IPS-20b (cell line): Measurements from ENCODE around the gene LRIG2.
"Not testable (repeated sequence)": the region's sequence is repeated elsewhere in the genome, so short reads cannot be mapped to it uniquely, and the experiment has no call there.

ENCODE experiments used
- H3K27ac ChIP-seq: one replicate; pipeline ENCODE4 v1.5.1; 2013; ENCODE audit warnings: low read length
- H3K27me3 ChIP-seq: 2 replicates; pipeline ENCODE4 v1.6.1; 2013; ENCODE audit warnings: mild to moderate bottlenecking, low read length, inconsistent platforms; ENCODE audit not compliant: insufficient read depth
- H3K36me3 ChIP-seq: 2 replicates; pipeline ENCODE4 v1.6.1; 2013; ENCODE audit warnings: low read depth, mild to moderate bottlenecking, inconsistent platforms, low read length, moderate library complexity; ENCODE audit not compliant: insufficient read depth
- H3K4me1 ChIP-seq: 2 replicates; pipeline ENCODE4 v1.6.1; 2013; ENCODE audit warnings: mild to moderate bottlenecking, control low read depth, inconsistent platforms, low read length, moderate library complexity; ENCODE audit not compliant: insufficient read depth
- H3K4me3 ChIP-seq: 2 replicates; pipeline ENCODE4 v1.5.1; 2013; ENCODE audit warnings: mild to moderate bottlenecking, low read length, inconsistent platforms
- H3K9ac ChIP-seq: 2 replicates; pipeline ENCODE4 v1.6.1; 2013; ENCODE audit warnings: low read depth, mild to moderate bottlenecking, inconsistent platforms, low read length, moderate library complexity
- H3K9me3 ChIP-seq: 2 replicates; pipeline ENCODE4 v1.6.1; 2013; ENCODE audit warnings: mild to moderate bottlenecking, low read depth, low read length, inconsistent platforms; ENCODE audit not compliant: insufficient read depth

The LRIG2 gene, protein sequence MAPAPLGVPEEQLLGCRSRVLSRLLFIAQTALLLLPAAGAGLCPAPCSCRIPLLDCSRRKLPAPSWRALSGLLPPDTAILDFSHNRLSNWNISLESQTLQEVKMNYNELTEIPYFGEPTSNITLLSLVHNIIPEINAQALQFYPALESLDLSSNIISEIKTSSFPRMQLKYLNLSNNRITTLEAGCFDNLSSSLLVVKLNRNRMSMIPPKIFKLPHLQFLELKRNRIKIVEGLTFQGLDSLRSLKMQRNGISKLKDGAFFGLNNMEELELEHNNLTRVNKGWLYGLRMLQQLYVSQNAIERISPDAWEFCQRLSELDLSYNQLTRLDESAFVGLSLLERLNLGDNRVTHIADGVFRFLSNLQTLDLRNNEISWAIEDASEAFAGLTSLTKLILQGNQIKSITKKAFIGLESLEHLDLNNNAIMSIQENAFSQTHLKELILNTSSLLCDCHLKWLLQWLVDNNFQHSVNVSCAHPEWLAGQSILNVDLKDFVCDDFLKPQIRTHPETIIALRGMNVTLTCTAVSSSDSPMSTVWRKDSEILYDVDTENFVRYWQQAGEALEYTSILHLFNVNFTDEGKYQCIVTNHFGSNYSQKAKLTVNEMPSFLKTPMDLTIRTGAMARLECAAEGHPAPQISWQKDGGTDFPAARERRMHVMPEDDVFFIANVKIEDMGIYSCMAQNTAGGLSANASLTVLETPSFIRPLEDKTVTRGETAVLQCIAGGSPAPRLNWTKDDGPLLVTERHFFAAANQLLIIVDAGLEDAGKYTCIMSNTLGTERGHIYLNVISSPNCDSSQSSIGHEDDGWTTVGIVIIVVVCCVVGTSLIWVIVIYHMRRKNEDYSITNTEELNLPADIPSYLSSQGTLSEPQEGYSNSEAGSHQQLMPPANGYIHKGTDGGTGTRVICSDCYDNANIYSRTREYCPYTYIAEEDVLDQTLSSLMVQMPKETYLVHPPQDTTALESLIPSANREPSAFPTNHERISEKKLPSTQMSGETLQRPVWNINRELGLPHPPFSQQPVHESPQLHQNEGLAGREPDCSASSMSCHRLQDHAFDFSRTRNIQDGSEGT

DNA sequence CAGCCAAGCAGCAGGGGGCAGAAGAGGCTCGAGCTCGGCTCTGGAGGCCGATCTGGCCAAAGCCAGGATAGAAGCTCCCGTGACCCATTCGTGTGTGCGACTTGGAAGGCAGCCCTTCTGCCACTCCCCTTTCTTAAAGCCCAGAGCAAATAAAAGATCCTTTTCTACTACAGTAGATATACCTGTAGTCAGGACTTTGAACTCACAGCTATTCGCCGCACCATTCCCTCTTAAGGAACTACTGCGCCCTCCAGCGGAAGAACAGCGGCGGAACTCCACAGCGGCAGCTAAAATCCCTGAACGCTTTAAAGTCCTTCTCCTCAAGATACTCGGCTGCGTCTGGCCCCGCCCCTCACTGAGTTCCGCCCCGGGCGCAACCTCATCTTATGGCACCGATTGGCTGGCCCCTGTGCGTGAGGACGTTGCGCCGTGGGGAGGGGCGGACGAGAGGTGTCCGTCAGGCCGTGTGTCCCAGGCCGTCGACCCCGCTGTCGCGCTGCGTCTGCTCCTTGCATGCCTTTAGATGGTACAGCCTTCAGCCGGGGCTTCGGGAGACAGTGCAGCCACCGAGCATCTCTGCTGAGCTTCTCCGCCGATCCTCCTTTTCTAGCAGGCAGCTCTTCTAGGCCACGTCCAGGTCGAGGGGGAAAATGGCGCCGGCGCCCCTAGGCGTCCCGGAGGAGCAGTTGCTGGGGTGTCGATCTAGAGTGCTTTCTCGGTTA is at the start of gene LRIG2:
TSS of gene LRIG2 (plus strand) at position 442 of the 722 bp plus-strand sequence. CDS start at position 651, 209 bp downstream.
- H3K4me3 ChIP-seq: peak within 1 kb of the TSS; percentile 92
- peaks cover 17% of the 10 kb centered on the region for H3K36me3 ChIP-seq
- no peaks in the 10 kb centered on the region for H3K27me3 ChIP-seq
- H3K9ac ChIP-seq: peak within 1 kb of the TSS; percentile 91
- H3K4me1 ChIP-seq: peaks cover 9% of the 10 kb centered on the region; the same call in 1 of the 2 replicates
- peak within 1 kb of the TSS; percentile 71 for H3K27ac ChIP-seq
- H3K9me3 ChIP-seq: no peaks in the 10 kb centered on the region

DNA sequence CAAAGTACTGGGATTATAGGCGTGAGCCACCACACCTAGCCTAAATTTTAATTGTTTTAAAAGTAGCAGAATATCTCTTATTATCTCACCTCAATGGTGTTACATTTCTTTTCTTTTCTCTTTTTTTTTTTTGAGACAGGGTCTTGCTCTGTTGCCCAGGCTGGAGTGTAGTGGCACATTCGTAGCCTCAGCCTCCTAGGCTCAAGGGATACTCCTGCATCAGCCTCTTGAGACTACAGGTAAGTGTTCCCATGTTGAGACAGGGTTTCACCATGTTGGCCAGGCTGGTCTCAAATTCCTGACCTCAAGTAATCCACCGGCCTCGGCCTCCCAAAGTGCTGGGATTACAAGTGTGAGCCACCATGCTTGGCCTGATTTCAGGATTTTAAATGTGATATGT is 49.7 kb upstream of the LRIG2 start:
- H3K36me3 ChIP-seq, H3K27ac ChIP-seq: not testable (repeated sequence)

DNA sequence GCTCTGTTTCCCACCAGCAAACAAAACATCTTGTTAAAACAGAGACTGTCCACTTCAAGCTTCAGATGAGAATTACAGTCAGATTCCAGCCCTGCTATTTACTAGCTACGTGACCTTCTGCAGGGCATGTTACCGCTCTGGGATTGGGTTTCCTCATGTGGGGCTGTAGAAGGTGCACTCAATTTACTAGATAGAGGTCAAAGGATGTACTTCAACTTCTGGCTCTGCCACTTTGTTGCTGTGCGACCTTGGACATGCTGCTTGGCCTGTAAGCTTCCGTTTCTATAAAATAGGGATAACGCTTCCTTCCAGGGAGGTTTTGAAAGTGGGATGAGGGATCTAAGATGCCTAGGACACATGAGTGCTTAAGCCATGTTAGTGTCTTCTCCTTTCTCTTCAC is 46.0 kb upstream of the LRIG2 start:
- H3K27ac ChIP-seq: peak overlapping the region; percentile 60

More for the DNA sequence above, 49.7 kb upstream of the LRIG2 start:
- H3K4me3 ChIP-seq, H3K9me3 ChIP-seq, H3K27me3 ChIP-seq, H3K9ac ChIP-seq: not testable (repeated sequence)
- H3K4me1 ChIP-seq: peaks cover 22% of the 10 kb centered on the region

DNA sequence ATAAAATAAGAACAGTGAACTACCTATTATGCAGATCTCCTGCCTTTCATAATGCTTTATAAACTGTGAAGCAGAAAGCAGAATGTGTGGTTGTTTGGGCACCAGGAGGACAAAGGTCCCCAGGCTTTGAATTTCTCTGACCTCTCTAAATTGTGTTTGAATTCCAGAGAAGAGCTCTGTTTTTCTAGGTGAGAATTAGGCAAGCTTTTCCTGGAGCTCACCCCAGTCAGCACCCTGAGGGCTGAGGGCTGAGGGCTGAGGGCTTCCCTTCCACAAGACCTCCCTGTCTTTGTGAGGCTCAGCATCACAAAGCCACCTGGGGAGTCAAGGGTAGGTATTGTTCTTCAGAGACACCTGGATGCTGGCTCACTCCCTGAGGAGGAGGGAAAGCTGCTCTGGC is 45.5 kb upstream of the LRIG2 start:
- H3K27me3 ChIP-seq: no peaks in the 10 kb centered on the region
- H3K4me1 ChIP-seq: peaks cover 19% of the 10 kb centered on the region; the same call in 1 of the 2 replicates
- no peaks in the 10 kb centered on the region for H3K36me3 ChIP-seq
- H3K9ac ChIP-seq: peak overlapping the region; percentile 39; the same call in 1 of the 2 replicates
- peak overlapping the region; percentile 20; the same call in 1 of the 2 replicates for H3K4me3 ChIP-seq
- H3K9me3 ChIP-seq: no peaks in the 10 kb centered on the region
- peak overlapping the region; percentile 60 for H3K27ac ChIP-seq

More for the DNA sequence above, 46.0 kb upstream of the LRIG2 start:
- Histone ChIP-seq H3K9me3 (no peaks in the 10 kb centered on the region), H3K36me3 (no peaks in the 10 kb centered on the region), H3K27me3 (no peaks in the 10 kb centered on the region), H3K4me3 (peak overlapping the region; percentile 20; the same call in 1 of the 2 replicates), H3K9ac (peak overlapping the region; percentile 39), H3K4me1 (peaks cover 19% of the 10 kb centered on the region; the same call in 1 of the 2 replicates)

DNA sequence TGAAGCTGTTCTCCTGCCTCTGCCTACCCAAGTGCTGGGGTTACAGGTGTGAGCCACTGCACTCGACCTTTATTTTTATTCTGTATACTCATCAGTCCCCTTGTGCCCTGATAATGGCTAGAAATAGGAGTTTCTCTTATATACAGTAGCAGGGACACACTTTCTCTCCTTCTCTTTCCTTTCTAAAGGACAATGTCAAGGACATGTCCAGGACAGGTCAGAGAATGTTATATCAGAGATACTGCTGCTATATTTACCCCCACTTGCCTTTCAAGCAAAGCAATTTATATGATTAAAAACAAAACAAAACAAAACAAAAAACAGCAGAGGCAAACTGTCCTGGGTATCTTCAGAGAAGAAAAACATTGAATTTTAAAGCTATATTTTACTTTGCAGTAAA is 43.2 kb upstream of the LRIG2 start:
- no peak overlapping the region for H3K27ac ChIP-seq
- no peak overlapping the region for H3K9ac ChIP-seq
- no peak overlapping the region for H3K4me3 ChIP-seq
- no peaks in the 10 kb centered on the region for H3K9me3 ChIP-seq
- no peaks in the 10 kb centered on the region for H3K27me3 ChIP-seq
- no peaks in the 10 kb centered on the region for H3K36me3 ChIP-seq
- H3K4me1 ChIP-seq: peaks cover 19% of the 10 kb centered on the region; the same call in 1 of the 2 replicates

DNA sequence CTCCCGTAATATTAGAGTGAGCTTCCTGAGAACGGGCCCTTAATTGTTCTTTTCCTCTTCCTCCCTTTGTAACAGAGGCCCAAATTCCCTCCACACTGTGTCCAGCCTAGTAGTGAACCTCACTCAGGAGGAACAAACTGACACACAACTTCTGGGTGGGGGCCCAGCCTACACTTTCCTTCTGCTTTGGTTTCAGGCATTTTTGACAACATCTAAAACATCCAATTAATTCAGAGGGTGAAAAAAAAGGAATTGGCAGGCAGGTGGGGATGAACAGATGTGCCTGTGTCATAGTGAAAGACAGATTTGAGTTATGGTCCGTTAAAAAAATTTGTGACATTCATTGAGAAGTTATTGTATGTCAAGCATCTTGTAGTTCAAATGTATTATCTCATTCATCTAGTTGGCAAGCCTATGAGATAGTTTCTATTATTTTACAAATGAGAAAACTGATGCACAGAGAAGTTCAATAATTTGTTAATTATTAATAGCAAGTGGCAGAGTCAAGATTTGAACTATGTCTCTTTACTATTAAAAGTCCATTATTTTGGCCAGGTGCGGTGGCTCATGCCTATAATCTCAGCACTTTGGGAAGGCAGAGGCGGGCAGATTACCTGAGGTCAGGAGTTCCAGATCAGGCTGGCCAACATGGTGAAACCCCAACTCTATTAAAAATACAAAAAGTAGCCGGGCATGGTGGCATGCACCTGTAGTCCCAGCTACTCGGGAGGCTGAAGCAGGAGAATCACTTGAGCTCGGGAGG is 41.6 kb upstream of the LRIG2 start:
- no peak overlapping the region for H3K27ac ChIP-seq
- H3K36me3 ChIP-seq: no peaks in the 10 kb centered on the region
- peaks cover 17% of the 10 kb centered on the region; the same call in 1 of the 2 replicates for H3K4me1 ChIP-seq
- H3K27me3 ChIP-seq: no peaks in the 10 kb centered on the region
- no peak overlapping the region for H3K9ac ChIP-seq
- H3K4me3 ChIP-seq: no peak overlapping the region
- no peaks in the 10 kb centered on the region for H3K9me3 ChIP-seq

DNA sequence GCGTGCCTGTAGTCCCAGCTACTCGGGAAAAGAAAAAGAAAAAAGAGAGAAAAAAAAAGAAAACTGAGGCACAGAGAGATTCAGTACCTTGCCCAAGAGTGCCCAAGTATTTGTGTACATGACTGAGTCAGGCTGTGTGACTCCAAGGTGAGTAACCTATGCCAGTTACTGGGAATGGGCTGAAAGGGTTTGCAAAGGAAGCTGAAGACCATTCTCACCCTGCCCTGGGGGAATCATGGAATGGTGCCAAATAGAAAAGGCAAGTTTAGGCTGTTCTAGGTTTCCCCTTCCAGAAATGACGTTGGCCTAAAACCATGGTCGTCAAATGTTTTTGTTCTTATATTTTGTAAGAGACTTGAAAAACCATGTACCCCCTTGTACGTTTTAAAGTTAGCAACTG is 37.9 kb upstream of the LRIG2 start:
- Histone ChIP-seq H3K27me3 (no peaks in the 10 kb centered on the region), H3K4me1 (no peaks in the 10 kb centered on the region), H3K4me3 (no peak overlapping the region), H3K27ac (no peak overlapping the region), H3K9me3 (no peaks in the 10 kb centered on the region), H3K9ac (no peak overlapping the region), H3K36me3 (no peaks in the 10 kb centered on the region)

DNA sequence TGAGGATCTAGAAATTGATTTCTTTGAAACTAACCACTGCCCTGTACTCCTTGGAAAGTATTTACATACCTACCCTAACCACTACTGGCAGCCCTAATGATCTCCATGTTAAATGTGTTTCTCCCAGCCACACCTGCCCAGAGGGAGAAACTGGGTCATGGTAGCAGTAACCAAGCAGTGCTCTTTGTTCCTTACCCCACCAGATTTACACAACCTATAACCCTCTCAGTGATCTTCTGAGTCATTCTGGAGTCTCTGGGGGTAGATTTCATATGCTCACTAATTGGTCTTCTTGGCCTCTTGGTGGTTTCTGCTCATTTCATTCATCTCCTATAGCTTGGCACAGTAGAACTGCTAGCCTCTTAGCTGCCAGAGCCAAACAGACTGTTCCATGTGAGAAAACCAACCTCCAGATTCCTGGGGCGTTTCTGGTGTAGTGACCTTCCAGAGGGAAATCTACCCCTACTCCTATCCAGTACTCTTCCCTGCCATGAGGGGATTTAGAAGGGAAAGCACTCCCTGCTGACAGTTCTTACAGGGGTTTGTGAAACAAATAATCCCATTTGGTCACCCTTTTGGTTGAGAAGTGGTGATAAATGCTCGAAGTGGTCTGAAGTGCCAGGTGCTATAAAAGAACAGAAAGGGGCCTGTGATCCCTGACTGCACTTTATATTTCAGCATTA is 36.2 kb upstream of the LRIG2 start:
- Histone ChIP-seq H3K9me3 (no peaks in the 10 kb centered on the region), H3K4me1 (peaks cover 4% of the 10 kb centered on the region), H3K9ac (no peak overlapping the region), H3K4me3 (no peak overlapping the region), H3K36me3 (no peaks in the 10 kb centered on the region), H3K27me3 (no peaks in the 10 kb centered on the region), H3K27ac (no peak overlapping the region)

DNA sequence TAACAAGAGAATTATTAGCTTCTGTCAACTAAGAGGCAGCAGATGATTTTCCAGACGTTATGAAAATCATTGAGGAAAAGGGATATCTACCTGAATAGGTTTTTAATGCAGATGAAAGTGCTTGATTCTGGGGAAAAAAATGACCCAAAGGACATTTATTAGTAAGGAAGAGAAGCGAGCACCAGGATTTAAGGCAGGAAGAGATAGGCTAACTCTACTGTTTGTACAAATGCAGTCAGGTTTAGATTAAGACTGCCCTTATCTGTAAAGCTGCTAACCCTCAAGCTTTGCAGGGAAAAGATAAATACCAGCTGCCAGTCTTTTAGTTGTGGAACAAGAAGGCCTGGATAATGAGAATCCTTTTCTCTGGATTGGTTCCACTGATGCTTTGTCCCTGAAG is 33.0 kb upstream of the LRIG2 start:
- Histone ChIP-seq H3K4me3 (no peak overlapping the region), H3K4me1 (peaks cover 16% of the 10 kb centered on the region), H3K27ac (no peak overlapping the region), H3K36me3 (no peaks in the 10 kb centered on the region), H3K9ac (no peak overlapping the region), H3K9me3 (no peaks in the 10 kb centered on the region), H3K27me3 (no peaks in the 10 kb centered on the region)

DNA sequence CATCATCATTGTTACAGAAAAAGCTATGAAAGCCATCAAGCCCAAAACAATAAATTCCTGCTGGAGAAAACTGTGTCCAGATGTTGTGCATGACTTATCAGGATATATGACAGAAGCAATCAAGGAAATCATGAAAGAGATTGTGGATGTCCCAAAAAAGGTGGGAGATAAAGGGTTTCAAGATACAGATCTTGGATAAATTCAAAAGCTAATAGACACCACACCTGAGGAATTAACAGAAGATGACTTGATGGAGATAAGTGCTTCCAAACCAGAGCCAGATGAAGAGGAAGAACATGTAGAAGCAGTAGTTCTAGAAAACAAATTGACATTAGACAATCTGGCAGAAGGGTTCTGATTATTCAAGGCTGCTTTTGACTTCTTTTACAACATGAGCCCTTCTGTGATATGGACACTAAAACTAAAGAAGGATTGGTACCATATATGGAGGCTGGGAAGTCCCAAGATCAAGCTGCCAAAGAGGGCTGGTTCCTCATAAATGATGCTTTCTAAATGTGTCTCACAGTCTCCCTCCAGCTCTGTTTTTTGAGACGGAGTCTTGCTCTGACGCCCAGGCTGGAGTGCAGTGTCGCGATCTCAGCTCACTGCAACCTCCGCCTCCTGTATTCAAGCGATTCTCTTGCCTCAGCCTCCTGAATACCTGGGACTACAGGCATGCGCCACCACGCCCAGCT is 32.1 kb upstream of the LRIG2 start:
- H3K9me3 ChIP-seq: no peaks in the 10 kb centered on the region
- no peaks in the 10 kb centered on the region for H3K36me3 ChIP-seq
- H3K9ac ChIP-seq: peak overlapping the region; percentile 81; the same call in 1 of the 2 replicates
- H3K4me3 ChIP-seq: no peak overlapping the region
- H3K27me3 ChIP-seq: no peaks in the 10 kb centered on the region
- H3K27ac ChIP-seq: peak overlapping the region; percentile 87
- peaks cover 16% of the 10 kb centered on the region for H3K4me1 ChIP-seq
